ENCODE data around the gene KAT2A. TPM values are rescaled to one million over a fixed set of nuclear protein-coding genes. Genes with fewer than 3 reads are reported as not detected.

The KAT2A gene
- polyA plus RNA-seq, 1 donor (not counting 4 experiments of a cell fraction or from before 2014, with no cell fraction given): 28.2 TPM

- H3K9me1 ChIP-seq (ENCODE audit: control insufficient read depth, extremely low read depth, insufficient read depth, low read length): peaks cover 2% of the 10 kb centered on the region
- no peak overlapping the region for H3K27ac ChIP-seq (ENCODE audit: control insufficient read depth, insufficient read depth, low read length)
- peaks cover 27% of the 10 kb centered on the region for H4K20me1 ChIP-seq (ENCODE audit: control insufficient read depth, extremely low read depth, insufficient read depth, low read length)
- TF ChIP-seq CTCF (optimal IDR thresholded peaks at IDR 0.05 in 1 of 3, IDR thresholded peaks at IDR 0.05 in 1 of 3, conservative IDR thresholded peaks at IDR 0.05 in 1 of 3; ENCODE audit: extremely low read depth in 1 of 3, insufficient read depth in 2 of 3, low read length in 3 of 3): no peak
- no peak for TF ChIP-seq EZH2 (IDR thresholded peaks at IDR 0.05; ENCODE audit: low read length)
- dilution Hi-C loops (cut with MboI; ENCODE audit: extremely low pct_ligation_motif_present, low sequenced_read_pairs): no loop called here
- H3K9me3 ChIP-seq (ENCODE audit: control insufficient read depth, low read depth, low read length): no peaks in the 10 kb centered on the region
- H2AFZ ChIP-seq (ENCODE audit: control insufficient read depth, low read length): no peak overlapping the region
- peaks cover 50% of the 10 kb centered on the region for H3K79me2 ChIP-seq (ENCODE audit: control insufficient read depth, insufficient read depth, low read length)
- H3K36me3 ChIP-seq (ENCODE audit: control insufficient read depth in 2 of 2, extremely low read depth in 1 of 2, insufficient read depth in 2 of 2, low read length in 2 of 2): peaks cover 42 to 48% of the 10 kb centered on the region in 2 experiments
- H3K4me2 ChIP-seq (ENCODE audit: control insufficient read depth, extremely low read depth, insufficient read depth, low read depth, low read length): no peak overlapping the region
- H3K27me3 ChIP-seq (ENCODE audit: control insufficient read depth, extremely low read depth, insufficient read depth, low read length): no peaks in the 10 kb centered on the region
- H3K4me3 ChIP-seq (ENCODE audit: control insufficient read depth in 2 of 3, extremely low read depth in 1 of 3, insufficient read depth in 2 of 3, low read depth in 1 of 3, low read length in 3 of 3): no peak overlapping the region
- FAIRE-seq (no peak), DNase-seq (ENCODE audit: low read depth, low spot score) (no peak)
- H3K9ac ChIP-seq (ENCODE audit: control insufficient read depth, extremely low read depth, insufficient read depth, low read length): no peak overlapping the region
- H3K4me1 ChIP-seq (ENCODE audit: control insufficient read depth, extremely low read depth, insufficient read depth, low read length): peaks cover 16% of the 10 kb centered on the region
These were observed 9.3 kb upstream of the KAT2A start for GRCh38 chr17:42130310-42130936.

GRCh38 chr17:42129109-42129837 lies 8.1 kb upstream of the KAT2A start:
- Histone ChIP-seq H3K9ac (ENCODE audit: control insufficient read depth, extremely low read depth, insufficient read depth, low read length) (no peak overlapping the region), H3K4me3 (ENCODE audit: control insufficient read depth in 2 of 3, extremely low read depth in 1 of 3, insufficient read depth in 2 of 3, low read depth in 1 of 3, low read length in 3 of 3) (no peak overlapping the region), H3K36me3 (ENCODE audit: control insufficient read depth in 2 of 2, extremely low read depth in 1 of 2, insufficient read depth in 2 of 2, low read length in 2 of 2) (peaks cover 46% of the 10 kb centered on the region in 2 experiments), H3K9me1 (ENCODE audit: control insufficient read depth, extremely low read depth, insufficient read depth, low read length) (peaks cover 2% of the 10 kb centered on the region), H3K4me1 (ENCODE audit: control insufficient read depth, extremely low read depth, insufficient read depth, low read length) (peaks cover 15% of the 10 kb centered on the region), H3K27me3 (ENCODE audit: control insufficient read depth, extremely low read depth, insufficient read depth, low read length) (no peaks in the 10 kb centered on the region), H3K9me3 (ENCODE audit: control insufficient read depth, low read depth, low read length) (no peaks in the 10 kb centered on the region), H2AFZ (ENCODE audit: control insufficient read depth, low read length) (no peak overlapping the region), H4K20me1 (ENCODE audit: control insufficient read depth, extremely low read depth, insufficient read depth, low read length) (peaks cover 25% of the 10 kb centered on the region), H3K27ac (ENCODE audit: control insufficient read depth, insufficient read depth, low read length) (no peak overlapping the region), H3K4me2 (ENCODE audit: control insufficient read depth, extremely low read depth, insufficient read depth, low read depth, low read length) (no peak overlapping the region), H3K79me2 (ENCODE audit: control insufficient read depth, insufficient read depth, low read length) (peaks cover 39% of the 10 kb centered on the region)
- TF ChIP-seq CTCF (optimal IDR thresholded peaks at IDR 0.05 in 1 of 3, IDR thresholded peaks at IDR 0.05 in 1 of 3, conservative IDR thresholded peaks at IDR 0.05 in 1 of 3; ENCODE audit: extremely low read depth in 1 of 3, insufficient read depth in 2 of 3, low read length in 3 of 3): no peak
- no peak for TF ChIP-seq EZH2 (IDR thresholded peaks at IDR 0.05; ENCODE audit: low read length)
- dilution Hi-C loops (cut with MboI; ENCODE audit: extremely low pct_ligation_motif_present, low sequenced_read_pairs): no loop called here
- DNase-seq (ENCODE audit: low read depth, low spot score): no peak
- FAIRE-seq: no peak

All from keratinocyte (primary cell).